Esophagus squamous epithelium (tissue), 5 donors: Measurements from ENCODE around the gene MSANTD1. TPM values are rescaled to one million over a fixed set of nuclear protein-coding genes. Genes with fewer than 3 reads are reported as not detected.

Experiments
- DNase-seq: peaks from one replicate; lab custom pipeline; 2025; lab: John Stamatoyannopoulos, UW
- H3K27ac ChIP-seq, 4 donors: fragments of 200-600 bp; sonication (generic); one replicate each; pipeline ENCODE4 v1.5.1; 2016 to 2019; ENCODE audit warnings: mild to moderate bottlenecking in 1 of 4
- H3K27me3 ChIP-seq, 4 donors: fragments of 200-600 bp; sonication (generic); 1 replicate in 3 of 4; 2 replicates in 1 of 4; pipeline versions ENCODE4 v1.5.1 to v1.6.0; 2017 to 2021; ENCODE audit warnings: antibody characterized with exemption in 1 of 4
- H3K36me3 ChIP-seq, 3 donors: fragments of 200-600 bp; sonication (generic); one replicate each; pipeline ENCODE4 v1.5.1; 2016 to 2019
- H3K4me1 ChIP-seq, 3 donors: fragments of 200-600 bp; sonication (generic); one replicate each; pipeline ENCODE4 v1.5.1; 2017 to 2019
- H3K4me3 ChIP-seq, 4 donors: fragments of 200-600 bp; sonication (generic); 1 replicate in 3 of 4; 2 replicates in 1 of 4; pipeline ENCODE4 v1.5.1; 2016 to 2019; ENCODE audit warnings: mild to moderate bottlenecking in 2 of 4, moderate library complexity in 1 of 4
- H3K9me3 ChIP-seq, 3 donors: fragments of 200-600 bp; sonication (generic); one replicate each; pipeline ENCODE4 v1.5.1; 2016 to 2019
- POLR2A ChIP-seq, 4 donors: fragments of 450-650 bp; IDR thresholded peaks; one replicate each; pipeline ENCODE4 v1.6.1; 2017; ENCODE audit warnings: antibody characterized with exemption in 4 of 4, mild to moderate bottlenecking in 4 of 4, moderate library complexity in 3 of 4
- WGBS, 2 donors: methylation state at CpG; one replicate each; pipeline ENCODE4 v1.1.5; 2018; 5-methylcytosine and 5-hydroxymethylcytosine counted together
- intact Hi-C: fragments of 100-400 bp; cut with DNase I; formaldehyde crosslinking; loops from one replicate; pipeline ENCODE4 v1.15.0; 2022
- total RNA-seq, 4 donors: library from RNA; depleted of rRNA; stranded (reverse); fragments of >200 nt; gene quantifications; one replicate each; pipeline ENCODE4 v1.1.0, GENCODE V29; 2016
- TF ChIP-seq, protein P1 (sequence below), 6 experiments: fragments of 450-650 bp in 4 of 6; fragments of 200-600 bp in 2 of 6; sonication (generic) in 2 of 6; IDR thresholded peaks; one replicate each; pipeline ENCODE4 v1.5.1; 2016 to 2019; ENCODE audit warnings: antibody characterized with exemption in 6 of 6, mild to moderate bottlenecking in 4 of 6, moderate library complexity in 4 of 6
- donor health status: DM: yes; HTN: yes; CAD: no.

MSANTD1 gene
- total RNA-seq, 4 donors from 2014 or later: 0.15 to 0.95 (median 0.18) TPM; not detected in 1

- TF ChIP-seq, protein P1, sequence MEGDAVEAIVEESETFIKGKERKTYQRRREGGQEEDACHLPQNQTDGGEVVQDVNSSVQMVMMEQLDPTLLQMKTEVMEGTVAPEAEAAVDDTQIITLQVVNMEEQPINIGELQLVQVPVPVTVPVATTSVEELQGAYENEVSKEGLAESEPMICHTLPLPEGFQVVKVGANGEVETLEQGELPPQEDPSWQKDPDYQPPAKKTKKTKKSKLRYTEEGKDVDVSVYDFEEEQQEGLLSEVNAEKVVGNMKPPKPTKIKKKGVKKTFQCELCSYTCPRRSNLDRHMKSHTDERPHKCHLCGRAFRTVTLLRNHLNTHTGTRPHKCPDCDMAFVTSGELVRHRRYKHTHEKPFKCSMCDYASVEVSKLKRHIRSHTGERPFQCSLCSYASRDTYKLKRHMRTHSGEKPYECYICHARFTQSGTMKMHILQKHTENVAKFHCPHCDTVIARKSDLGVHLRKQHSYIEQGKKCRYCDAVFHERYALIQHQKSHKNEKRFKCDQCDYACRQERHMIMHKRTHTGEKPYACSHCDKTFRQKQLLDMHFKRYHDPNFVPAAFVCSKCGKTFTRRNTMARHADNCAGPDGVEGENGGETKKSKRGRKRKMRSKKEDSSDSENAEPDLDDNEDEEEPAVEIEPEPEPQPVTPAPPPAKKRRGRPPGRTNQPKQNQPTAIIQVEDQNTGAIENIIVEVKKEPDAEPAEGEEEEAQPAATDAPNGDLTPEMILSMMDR (IDR thresholded peaks at IDR 0.05): no peak
- TF ChIP-seq POLR2A (IDR thresholded peaks at IDR 0.05): no peak
- H3K4me1 ChIP-seq: peaks cover 0 to 26% (median 12%) of the 10 kb centered on the region in 3 donors
- H3K9me3 ChIP-seq: no peaks in the 10 kb centered on the region
- no peaks in the 10 kb centered on the region for H3K27me3 ChIP-seq
- H3K4me3 ChIP-seq: no peak overlapping the region
- peaks cover 15 to 85% (median 23%) of the 10 kb centered on the region in 3 donors for H3K36me3 ChIP-seq
- intact Hi-C loops: no loop called here
- no peak for DNase-seq
- peak overlapping the region in 2 of 4 donors; percentile 7 to 49 for H3K27ac ChIP-seq
- 52 to 94% methylated on average over 5 of the region's 5 CpGs for WGBS, 2 donors
Observed at GRCh38 chr4:3207531-3208037, 41.4 kb upstream of the MSANTD1 start.

DNA sequence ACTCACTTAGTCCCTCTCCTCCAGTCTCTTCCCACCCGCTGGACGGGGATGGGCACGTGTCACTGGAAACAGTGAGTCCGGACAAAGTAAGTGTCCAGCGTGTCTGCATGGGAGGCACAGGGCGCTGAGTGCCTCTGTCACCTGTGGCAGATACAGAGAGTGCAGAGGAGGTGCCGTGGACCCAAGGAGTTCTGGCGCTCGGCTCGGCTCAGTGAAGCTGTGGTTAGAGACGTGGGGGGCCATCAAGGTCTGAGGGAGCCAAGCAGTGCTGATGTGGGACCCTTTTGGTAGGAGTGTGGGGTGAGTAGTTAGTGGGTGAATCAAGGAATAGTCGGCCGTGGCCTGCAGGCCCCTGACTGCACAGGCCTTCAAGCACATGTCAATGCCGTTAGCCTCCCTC is 40.1 kb upstream of the MSANTD1 start:
- Histone ChIP-seq H3K4me1 (peaks cover 0 to 14% (median 6%) of the 10 kb centered on the region in 3 donors), H3K27me3 (no peaks in the 10 kb centered on the region), H3K27ac (no peak overlapping the region), H3K36me3 (peaks cover 24 to 88% (median 33%) of the 10 kb centered on the region in 3 donors), H3K9me3 (no peaks in the 10 kb centered on the region), H3K4me3 (no peak overlapping the region)
- intact Hi-C loops: no loop called here
- no peak for DNase-seq
- no peak for TF ChIP-seq POLR2A (IDR thresholded peaks at IDR 0.05)
- TF ChIP-seq, protein P1 (IDR thresholded peaks at IDR 0.05): no peak
- WGBS, 2 donors: 91 to 94% methylated on average over 9 to 10 of the region's 14 CpGs

GRCh38 chr4:3209551-3210325 is 39.2 kb upstream of the MSANTD1 start:
- intact Hi-C loops: no loop called here
- Histone ChIP-seq H3K9me3 (no peaks in the 10 kb centered on the region), H3K36me3 (peaks cover 30 to 88% (median 33%) of the 10 kb centered on the region in 3 donors), H3K27ac (no peak overlapping the region), H3K27me3 (no peaks in the 10 kb centered on the region), H3K4me1 (peaks cover 0 to 10% (median 4%) of the 10 kb centered on the region in 3 donors), H3K4me3 (no peak overlapping the region)
- TF ChIP-seq, protein P1 (IDR thresholded peaks at IDR 0.05): no peak
- TF ChIP-seq POLR2A (IDR thresholded peaks at IDR 0.05): no peak
- WGBS, 2 donors: 94% methylated on average over 12 to 16 of the region's 17 CpGs
- DNase-seq: no peak

DNA sequence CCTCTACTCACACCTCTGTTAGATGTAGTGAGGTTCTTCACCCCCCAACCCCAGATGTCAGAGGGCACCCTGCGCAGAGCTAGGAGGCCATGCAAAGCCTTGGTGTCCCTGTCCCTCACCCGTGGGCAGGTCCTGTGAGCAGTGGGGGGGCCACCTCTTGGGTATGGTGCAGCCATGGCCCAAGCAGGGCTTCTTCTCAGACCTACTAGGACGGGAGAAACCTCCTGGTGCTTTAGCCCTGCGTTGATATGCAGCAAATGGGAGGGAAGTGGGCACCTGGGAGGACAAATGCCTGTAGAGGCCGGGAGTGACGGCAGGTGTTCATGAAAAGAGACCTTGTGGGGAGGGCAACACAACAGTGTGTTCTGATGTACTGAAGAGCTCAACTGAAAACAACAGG is 38.5 kb upstream of the MSANTD1 start:
- intact Hi-C loops: no loop called here
- Histone ChIP-seq H3K9me3 (no peaks in the 10 kb centered on the region), H3K4me3 (no peak overlapping the region), H3K27ac (no peak overlapping the region), H3K36me3 (peaks cover 33 to 94% (median 34%) of the 10 kb centered on the region in 3 donors), H3K4me1 (peaks cover 0 to 7% (median 3%) of the 10 kb centered on the region in 3 donors), H3K27me3 (no peaks in the 10 kb centered on the region)
- no peak for TF ChIP-seq POLR2A (IDR thresholded peaks at IDR 0.05)
- TF ChIP-seq, protein P1 (IDR thresholded peaks at IDR 0.05): no peak
- 94 to 100% methylated on average over 5 to 6 of the region's 6 CpGs for WGBS, 2 donors
- no peak for DNase-seq

- Histone ChIP-seq H3K27ac (no peak overlapping the region), H3K36me3 (peaks cover 33 to 95% (median 34%) of the 10 kb centered on the region in 3 donors), H3K9me3 (no peaks in the 10 kb centered on the region), H3K4me3 (no peak overlapping the region), H3K27me3 (no peaks in the 10 kb centered on the region), H3K4me1 (peaks cover 0 to 7% (median 3%) of the 10 kb centered on the region in 3 donors)
- no peak for DNase-seq
- intact Hi-C loops: no loop called here
- 100% methylated on average over 3 to 6 of the region's 8 CpGs for WGBS, 2 donors
- TF ChIP-seq, protein P1 (IDR thresholded peaks at IDR 0.05): no peak
- no peak for TF ChIP-seq POLR2A (IDR thresholded peaks at IDR 0.05)
Observed at GRCh38 chr4:3211866-3212265, 37.1 kb upstream of the MSANTD1 start.
